ENCODE data around the gene ADGRB3.
"Not testable (repeated sequence)": the region's sequence is repeated elsewhere in the genome, so short reads cannot be mapped to it uniquely, and the experiment has no call there.

ADGRB3 gene

DNA sequence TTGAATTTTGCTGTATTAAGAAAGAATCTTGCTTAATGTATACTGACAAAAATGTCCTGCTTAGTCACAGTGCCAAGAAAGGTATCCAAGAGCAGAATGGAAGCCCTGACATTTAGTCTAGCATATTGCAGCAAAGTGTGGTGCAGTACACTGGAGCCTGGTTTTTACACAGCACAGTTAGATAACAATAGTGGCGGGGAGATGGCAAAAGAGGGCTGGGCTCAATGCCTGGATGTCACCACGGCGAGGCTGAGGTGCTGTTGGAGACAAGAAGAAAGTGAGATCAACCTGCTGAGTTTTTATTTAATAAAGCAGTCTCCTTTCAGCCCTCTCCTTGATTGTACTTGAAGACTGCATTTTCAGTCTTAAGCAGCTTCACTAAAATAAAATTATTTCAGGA is 735.7 kb downstream of the ADGRB3 start:
- DNase-seq: no peak

DNA sequence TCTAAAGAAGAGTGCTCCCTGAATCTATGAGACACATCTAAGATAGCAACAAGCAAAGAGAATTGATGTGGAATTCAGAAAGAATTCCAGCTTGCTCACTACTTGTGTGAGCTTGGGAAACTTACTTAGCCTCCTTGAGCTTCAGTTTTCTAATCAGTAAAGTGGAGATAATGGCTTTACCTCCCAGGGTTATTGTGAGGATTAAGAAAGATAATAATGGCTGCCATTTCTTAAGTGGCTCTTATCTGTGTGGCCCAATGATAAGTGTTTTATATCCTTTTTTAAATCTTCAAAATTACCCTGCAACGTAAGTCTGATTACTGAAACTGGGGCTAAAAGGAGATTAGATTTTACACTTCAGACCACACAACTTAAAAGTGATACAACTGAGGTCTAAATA is 743.2 kb downstream of the ADGRB3 start:
- DNase-seq: no peak

DNA sequence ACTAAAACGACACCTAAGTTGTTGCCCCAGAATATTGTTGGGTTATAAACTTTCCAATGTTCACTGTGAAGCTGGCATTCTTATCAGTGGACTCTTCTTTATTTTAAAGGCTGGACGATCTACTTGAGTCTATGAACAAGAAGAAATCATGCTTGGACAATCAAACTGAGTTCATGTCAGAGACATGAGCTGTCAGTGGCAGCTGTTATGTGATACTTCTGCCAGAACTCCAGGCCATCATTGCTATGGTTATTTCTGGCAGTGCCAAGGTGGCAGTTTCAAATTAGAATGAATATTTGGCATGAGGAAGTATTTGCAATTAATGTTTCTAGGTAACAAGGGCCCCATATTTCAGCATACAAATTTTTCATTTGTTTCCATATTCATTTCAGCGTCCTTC is 744.4 kb downstream of the ADGRB3 start:
- DNase-seq: no peak

DNA sequence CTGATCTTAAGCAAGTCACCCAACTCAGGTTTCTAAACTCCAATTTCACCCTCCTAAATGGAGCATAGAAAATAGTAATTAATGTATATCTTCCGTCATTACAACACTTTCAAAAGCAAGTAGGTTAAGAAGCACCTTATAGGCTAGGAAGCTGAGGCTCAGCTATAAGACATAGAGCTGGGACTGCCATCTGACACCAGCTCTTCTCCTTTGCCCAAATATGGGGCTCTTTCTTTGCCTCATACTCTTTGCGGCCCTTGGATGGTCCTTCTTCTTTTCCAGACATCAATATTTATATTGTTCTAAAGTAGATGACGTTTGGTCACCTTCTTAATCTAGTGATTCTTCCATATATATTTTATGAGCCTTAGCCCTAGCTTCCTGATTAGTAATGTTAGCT is 748.5 kb downstream of the ADGRB3 start:
- no peak for DNase-seq

GRCh38 chr6:69386426-69386825 is 751.3 kb downstream of the ADGRB3 start:
- no peak for DNase-seq

- DNase-seq: no peak
These were observed 755.0 kb downstream of the ADGRB3 start for GRCh38 chr6:69390125-69390524.

DNA sequence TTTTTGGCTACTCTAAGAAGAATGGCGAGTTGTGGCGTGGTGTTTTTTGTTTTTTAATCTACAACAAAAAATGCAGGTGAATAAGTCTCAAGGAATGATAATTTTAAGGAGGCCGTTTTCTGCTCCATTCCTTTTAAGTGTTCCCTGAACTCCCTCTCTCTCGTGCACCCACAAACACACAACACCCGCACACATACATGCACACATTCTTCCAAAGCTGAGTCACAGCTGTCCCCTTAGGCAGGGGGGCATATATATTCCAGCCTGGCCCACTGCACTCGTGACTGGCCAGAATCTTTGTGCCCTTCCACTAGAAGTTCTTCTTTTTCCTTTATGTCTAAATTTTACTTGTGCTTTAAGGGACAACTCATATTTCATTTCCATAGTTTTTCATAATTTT is 756.0 kb downstream of the ADGRB3 start:
- no peak for DNase-seq

DNA sequence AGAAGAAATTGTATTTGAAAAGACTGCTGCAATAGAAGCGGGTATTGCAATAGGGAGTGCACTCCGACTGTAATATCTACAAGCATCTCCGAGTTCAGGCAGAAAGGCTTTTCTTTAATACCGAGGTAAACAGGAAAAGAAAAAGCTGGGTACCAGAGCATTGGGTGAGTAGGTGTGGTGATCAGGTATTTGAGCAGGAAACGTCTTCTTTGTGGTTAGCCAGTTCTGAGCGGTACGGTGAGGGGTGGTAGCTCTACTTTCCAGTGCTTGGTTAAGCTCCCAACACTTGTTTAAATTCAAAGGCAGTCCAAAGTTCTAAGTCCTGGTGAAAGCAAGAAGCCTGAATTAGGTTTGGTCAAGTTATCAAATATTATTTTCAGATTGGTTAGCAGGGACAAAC is 757.7 kb downstream of the ADGRB3 start:
- no peak for DNase-seq

DNA sequence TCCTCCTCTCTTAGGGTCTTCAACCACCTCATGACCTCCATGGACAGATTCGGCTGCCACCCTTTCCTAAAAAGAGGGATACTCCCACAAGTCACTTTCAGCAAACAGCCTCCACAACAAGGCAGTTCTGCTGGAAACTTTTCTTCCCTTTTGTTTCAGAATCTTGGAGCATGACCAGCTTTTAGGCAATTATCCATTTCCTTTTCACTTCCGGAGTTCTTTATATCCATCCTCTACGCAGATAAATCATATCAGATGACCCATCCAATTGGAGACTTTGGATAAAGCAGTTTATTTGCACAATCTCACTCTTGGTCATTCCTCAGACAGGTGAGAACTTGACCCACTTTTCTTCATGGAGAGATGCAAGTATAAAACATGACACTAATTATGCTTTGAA is 763.2 kb downstream of the ADGRB3 start:
- DNase-seq: no peak

DNA sequence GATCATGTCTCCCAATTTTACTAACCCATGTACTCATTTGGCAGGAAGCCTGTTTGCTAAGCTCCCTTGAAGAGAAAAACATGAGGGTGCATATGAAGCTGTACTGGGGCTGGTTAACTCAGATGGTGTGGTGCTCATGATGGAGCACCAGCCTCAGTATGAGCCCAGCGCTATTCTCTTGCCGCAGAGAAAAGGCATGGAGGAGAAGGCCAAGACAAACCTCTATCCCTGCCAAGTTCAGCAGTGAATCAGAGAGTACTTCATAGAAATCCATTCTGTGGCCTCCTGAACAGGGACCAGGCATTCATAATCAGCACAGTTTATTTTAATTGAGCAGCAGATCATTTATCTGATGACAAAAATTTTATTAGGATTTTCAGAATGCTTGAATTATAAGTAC is 763.6 kb downstream of the ADGRB3 start:
- DNase-seq: no peak

- no peak for DNase-seq
These were observed 773.8 kb downstream of the ADGRB3 start for GRCh38 chr6:69408886-69409285.

DNA sequence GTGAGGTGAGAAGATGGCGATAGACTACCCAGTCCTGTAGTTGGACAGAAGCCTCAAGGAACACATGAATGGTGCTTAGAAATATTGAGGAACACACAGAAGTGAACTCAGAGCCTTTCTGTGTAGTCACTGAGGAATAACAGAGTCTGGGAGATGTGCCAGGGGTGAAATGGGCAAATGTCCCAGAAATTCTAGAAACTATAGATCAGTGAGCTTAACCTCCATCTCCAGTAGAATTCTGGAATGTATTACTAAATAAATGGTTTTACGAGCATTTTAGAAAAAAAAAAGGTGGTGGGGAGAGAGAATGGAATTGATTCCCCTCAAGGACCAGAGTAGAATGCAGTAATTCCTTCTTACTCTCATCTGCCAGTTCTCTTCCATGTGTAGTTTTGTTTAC is 781.7 kb downstream of the ADGRB3 start:
- DNase-seq: no peak

DNA sequence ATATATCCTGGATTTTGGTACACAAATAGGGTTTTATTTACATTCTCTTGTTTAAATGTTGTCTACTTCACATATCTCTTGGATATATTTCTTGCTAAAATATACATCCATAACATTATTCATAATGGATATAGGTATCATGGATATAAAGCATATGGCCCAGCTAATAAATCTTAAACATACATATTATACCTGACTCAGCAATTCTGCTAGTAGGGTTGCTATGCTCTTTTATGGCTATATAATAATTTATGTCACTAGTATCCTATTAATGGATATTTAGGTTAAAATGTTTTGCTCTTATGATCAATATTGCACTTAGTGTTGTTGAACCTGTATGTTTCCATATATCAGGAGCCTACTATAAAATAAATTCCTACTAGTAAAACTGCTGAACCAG is 786.2 kb downstream of the ADGRB3 start:
- no peak for DNase-seq

- DNase-seq: no peak
These were observed 786.9 kb downstream of the ADGRB3 start for GRCh38 chr6:69422020-69422419.

DNA sequence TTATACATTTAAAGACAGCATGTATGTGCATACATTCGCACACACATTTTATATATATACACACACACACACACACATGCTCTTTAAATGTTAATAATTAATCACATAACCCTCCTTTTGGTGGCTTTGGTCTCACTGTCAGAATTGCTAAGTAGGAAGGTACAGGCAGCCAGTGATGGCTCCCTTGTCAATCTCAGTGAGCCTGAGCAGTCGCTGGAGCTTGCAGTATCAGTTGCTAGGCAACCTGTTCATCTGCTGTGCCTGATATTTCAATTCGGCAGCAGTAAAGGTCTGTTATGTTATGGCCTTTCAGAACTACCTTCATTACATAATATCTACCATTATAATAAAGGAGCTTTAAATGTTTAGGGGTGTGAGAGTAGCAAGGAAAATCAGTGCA is 787.4 kb downstream of the ADGRB3 start:
- DNase-seq: no peak

GRCh38 chr6:69423785-69424184 is 788.7 kb downstream of the ADGRB3 start:
- no peak for DNase-seq

DNA sequence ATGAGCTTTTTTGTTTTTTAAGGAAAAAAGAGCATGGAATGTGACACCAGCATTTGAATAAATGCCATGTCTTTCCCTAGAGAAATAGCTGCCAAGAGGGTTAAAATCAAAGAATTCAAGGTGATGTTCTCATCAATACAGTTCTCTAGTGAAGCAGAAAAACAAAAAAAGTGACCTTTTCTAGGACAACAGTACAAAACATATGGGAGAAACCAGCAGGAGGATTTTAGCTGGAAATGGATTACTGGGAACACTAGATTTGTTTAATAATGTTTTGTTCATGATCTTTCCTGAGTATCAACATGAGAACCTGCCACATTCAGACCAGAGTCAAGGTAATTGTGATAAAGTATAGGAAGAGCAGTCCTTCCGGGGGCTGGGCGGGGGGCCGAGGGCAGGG is 789.5 kb downstream of the ADGRB3 start:
- DNase-seq: no peak

- DNase-seq: no peak
These were observed 792.8 kb downstream of the ADGRB3 start for GRCh38 chr6:69427882-69428281.

- not testable (repeated sequence) for DNase-seq
These were observed 797.1 kb downstream of the ADGRB3 start for GRCh38 chr6:69432168-69432567.

DNA sequence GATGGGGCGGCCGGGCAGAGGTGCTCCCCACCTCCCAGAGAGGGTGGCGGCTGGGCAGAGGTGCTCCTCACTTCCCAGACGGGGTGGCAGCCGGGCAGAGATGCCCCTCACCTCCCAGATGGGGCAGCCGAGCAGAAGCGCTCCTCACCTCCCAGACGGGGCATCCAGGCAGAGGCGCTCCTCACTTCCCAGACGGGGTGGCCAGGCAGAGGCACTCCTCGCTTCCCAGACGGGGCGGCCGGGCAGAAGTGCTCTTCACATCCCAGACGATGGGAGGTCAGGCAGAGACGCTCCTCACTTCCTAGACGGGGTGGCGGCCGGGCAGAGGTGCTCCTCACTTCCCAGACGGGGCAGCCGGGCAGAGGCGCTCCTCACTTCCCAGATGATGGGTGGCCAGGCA is 798.0 kb downstream of the ADGRB3 start:
- DNase-seq: not testable (repeated sequence)

DNA sequence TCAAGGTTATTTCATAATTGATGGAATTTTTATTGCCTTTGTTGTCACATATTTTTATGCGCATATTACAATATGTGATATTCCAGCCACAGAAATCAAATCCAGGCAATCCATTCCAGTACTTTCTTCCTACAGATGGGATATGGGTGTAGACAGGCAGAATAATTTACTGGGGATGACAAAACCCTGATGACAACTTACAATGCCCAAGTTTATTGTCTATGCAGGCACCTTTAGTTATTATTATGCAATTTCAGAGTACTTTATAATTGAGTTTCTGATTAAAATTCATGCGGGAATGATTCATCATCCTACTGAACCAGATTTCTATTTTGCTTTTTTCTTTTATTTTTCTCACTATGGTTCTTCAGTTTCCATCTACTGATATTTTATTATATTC is 803.0 kb downstream of the ADGRB3 start:
- no peak for DNase-seq

All from bone marrow (tissue), 2 donors.